ENCODE results near the gene GGN.
A peak's percentile ranks its signal among the peaks of the same experiment; 100 is the strongest.
"Not testable (repeated sequence)": the region's sequence is repeated elsewhere in the genome, so short reads cannot be mapped to it uniquely, and the experiment has no call there.

The GGN gene

GRCh38 chr19:38367041-38367440 is 20.8 kb downstream of the GGN start:
- FAIRE-seq (no peak), DNase-seq (ENCODE audit: insufficient read length, low spot score) (no peak)

- not testable (repeated sequence) for DNase-seq (ENCODE audit: insufficient read length, low spot score); FAIRE-seq
Observed at GRCh38 chr19:38362946-38363688, 24.7 kb downstream of the GGN start.

DNA sequence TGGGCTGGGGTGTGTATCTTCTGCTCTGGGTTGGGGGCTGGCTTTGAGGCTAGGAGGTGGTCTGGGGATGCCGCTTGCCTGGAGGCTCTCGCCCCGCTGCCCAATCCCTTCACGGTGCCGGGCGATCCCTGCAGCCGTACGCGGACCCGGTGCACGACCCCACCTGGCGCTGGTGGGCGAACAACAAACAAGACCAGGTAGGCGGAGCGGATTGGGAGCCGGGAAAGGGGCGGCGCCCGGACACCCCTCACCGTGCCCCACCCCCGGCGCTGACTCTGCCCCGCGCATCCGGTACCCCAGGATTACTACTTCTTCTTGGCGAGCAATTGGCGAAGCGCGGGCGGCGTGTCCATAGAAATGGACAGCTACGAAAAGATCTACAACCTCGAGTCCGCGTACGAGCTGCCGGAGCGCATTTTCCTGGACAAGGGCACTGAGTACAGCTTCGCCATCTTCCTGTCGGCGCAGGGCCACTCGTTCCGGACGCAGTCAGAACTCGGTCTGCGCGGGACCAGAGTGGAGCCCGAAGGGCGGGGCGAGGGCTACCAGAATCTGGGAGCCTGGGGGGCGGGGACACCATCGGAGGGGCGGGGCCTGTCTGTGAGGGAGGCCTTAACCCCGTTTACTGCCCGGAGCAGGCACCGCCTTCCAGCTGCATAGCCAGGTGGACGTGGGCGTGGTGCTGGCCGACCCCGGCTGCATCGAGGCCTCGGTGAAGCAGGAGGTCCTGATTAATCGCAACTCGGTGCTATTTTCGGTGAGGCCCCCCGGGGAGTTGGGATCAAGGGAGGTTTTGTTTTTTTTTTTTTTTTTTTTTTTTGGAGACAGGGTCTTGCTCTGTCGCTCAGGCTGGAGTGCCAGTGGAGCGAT is 25.5 kb downstream of the GGN start:
- peak; percentile 80 for FAIRE-seq

GRCh38 chr19:38361633-38362075 is 26.2 kb downstream of the GGN start:
- DNase-seq (ENCODE audit: insufficient read length, low spot score) (peak; percentile 93), FAIRE-seq (peak; percentile 74)

More for the DNA sequence above, 25.5 kb downstream of the GGN start:
- peak; percentile 78 for DNase-seq (ENCODE audit: insufficient read length, low spot score)

- DNase-seq (ENCODE audit: insufficient read length, low spot score): no peak
- no peak for FAIRE-seq
Observed at GRCh38 chr19:38360839-38361631, 26.8 kb downstream of the GGN start.

DNA sequence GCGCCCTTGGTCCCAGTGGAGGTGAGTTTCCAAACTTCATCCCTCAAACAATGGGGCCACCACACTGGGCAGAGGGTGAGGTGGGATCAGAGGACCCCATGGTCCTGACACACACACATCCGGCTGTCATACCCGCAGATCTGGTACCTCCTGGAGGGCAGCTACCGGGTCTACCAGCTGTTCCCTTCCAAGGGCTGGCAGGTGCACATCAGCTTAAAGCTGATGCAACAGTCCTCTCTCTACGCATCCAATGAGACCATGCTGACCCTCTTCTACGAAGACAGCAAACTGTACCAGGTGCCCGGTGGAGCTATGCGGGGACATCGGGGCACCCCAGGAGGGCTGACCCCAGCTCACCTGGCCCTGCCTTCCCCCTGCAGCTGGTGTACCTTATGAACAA is 27.5 kb downstream of the GGN start:
- no peak for FAIRE-seq
- no peak for DNase-seq (ENCODE audit: insufficient read length, low spot score)

- no peak for FAIRE-seq
- DNase-seq (ENCODE audit: insufficient read length, low spot score): no peak
Observed at GRCh38 chr19:38359242-38360021, 28.4 kb downstream of the GGN start.

GRCh38 chr19:38358071-38358470 is 29.8 kb downstream of the GGN start:
- no peak for FAIRE-seq
- no peak for DNase-seq (ENCODE audit: insufficient read length, low spot score)

DNA sequence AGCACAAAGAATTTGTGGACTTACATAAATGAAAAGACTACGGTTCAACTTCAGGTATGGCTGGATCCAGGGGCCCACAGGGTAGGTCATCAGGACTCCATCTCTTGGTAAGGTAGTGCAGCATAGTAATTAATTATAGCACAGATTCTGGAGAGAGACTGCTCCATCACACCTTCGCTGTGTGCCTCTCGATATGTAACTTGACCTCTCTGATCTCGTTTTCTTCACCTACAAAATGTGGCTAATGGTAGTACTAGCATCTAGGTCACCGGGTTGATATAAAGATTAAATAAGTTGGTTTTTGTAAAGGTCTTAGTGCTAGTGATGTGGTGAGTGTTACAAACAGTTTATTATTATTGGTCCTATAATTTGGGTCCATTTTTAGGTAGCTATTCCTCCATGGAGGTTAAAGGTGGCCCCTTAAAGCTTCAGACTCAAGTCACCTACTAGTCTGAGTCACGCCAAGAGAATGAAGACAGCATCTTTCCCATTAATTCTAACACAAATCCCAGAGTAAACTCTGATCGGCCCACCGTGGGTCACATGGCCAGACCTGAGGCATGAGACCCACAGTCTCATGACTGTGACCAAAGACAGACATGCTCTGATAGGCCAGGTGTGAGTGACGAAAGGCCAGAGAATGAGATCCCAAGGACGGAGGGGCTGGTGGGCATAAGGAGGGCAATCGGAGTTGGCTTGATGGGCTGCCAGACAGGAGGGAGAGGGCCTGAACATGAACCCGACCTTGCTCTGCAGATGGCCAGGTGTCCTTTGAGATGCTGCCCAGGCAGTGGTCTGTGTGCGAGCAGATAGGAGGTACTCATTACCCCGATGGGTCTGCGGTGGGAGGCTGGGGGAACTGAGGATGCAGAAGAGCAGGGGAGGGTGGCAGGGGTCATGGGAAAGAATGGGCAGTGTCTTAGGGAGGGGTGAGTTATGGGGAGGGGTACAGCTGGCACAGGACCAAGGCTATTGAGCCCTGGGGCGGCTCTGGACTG is 31.8 kb downstream of the GGN start:
- DNase-seq (ENCODE audit: insufficient read length, low spot score) (no peak), FAIRE-seq (no peak)

DNA sequence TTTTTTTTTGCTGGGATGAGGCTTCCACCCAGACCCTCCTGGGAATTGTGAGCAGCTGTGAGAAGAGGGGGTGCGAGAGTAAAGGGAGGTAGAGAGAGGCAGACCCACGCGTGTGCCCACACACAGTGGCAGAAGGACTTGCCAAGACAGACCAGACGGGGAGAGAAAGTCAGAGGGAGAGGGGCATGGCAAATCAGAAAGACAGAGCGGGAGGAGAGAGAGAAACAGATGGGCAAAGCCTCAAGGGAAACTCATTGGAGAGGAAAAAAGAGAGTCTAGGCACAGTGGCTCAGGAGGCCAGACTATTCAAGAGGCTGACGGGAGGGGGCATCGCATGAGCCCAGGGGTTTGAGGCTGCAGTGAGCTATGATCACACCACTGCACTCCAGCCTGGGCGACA is 35.2 kb downstream of the GGN start:
- DNase-seq (ENCODE audit: insufficient read length, low spot score) (no peak), FAIRE-seq (no peak)

DNA sequence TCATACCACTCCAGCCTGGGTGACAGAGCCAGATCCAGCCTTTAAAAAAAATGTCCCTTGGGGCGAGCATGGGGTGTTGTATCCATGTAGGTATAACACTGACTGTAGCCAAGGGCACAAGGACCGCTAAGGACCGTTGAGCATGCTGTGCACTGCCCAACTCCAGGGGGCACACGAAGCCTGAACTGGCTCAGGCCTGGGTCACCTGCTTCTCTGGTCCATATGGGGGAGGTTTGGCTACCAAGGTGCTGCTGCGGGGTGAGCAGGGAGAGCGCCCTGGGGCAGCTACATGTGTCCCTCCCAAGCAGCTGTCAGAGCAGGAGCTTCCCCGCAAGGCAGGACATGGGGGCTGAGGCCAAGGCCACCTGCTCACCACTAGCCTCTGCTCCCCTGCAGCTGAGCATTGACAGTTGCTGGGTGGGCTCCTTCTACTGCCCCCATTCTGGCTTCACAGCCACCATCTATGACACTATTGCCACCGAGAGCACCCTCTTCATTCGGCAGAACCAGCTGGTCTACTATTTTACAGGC is 35.9 kb downstream of the GGN start:
- DNase-seq (ENCODE audit: insufficient read length, low spot score) (no peak), FAIRE-seq (no peak)

DNA sequence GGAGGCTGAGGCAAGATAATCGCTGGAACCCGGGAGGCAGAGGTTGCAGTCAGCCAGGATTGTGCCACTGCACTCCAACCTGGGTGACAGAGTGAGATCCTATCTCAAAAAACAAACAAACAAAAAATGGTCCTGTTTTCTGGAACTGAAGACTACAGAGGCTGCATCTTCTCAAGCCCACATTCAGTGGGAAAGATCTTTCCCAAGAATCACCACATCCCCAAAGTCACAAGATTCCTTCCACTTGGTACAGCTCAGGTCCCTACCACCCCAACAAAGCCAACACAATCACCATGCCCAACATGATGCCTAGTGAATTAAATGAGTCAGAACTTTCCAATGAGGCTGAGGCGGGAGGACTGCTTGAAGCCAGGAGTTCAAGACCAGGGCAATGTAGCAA is 37.0 kb downstream of the GGN start:
- FAIRE-seq (no peak), DNase-seq (ENCODE audit: insufficient read length, low spot score) (no peak)

- no peak for DNase-seq (ENCODE audit: insufficient read length, low spot score)
- FAIRE-seq: no peak
Observed at GRCh38 chr19:38346837-38347236, 41.0 kb downstream of the GGN start.

DNA sequence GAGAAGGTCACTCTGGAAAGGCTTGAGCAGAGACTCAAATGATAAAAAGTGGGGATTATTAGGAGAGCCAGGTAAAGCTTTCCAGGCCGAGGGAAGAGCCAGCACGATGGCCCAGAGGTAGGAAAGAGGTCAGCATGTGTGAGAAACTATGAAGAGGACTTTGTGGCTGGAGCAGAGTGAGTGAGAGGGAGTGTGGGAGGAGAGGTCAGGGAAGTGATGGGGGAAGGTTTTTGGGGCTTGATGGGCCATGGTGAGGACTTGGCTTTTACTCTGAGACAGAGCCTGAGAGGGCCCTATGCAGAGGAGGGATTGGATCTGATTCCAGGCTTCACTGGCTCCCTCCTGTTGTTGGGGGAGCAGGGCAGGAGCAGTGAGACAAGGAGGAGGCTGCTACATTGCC is 46.9 kb downstream of the GGN start:
- DNase-seq (ENCODE audit: insufficient read length, low spot score): no peak
- FAIRE-seq: no peak

GRCh38 chr19:38339011-38339410 is 48.8 kb downstream of the GGN start:
- not testable (repeated sequence) for FAIRE-seq; DNase-seq (ENCODE audit: insufficient read length, low spot score)

DNA sequence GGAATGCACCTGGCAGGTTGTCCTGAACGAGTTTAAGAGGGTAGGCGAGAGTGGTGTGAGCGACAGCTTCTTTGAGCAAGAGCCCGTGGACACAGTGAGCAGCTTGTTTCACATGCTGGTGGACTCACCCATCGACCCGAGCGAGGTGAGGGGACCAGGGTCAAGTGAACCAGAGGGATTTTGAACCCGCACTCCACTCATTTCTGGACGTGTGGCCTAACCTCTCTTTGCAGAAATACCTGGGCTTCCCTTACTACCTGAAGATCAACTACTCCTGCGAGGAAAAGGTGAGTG is 50.5 kb downstream of the GGN start:
- no peak for DNase-seq (ENCODE audit: insufficient read length, low spot score)
- no peak for FAIRE-seq

DNA sequence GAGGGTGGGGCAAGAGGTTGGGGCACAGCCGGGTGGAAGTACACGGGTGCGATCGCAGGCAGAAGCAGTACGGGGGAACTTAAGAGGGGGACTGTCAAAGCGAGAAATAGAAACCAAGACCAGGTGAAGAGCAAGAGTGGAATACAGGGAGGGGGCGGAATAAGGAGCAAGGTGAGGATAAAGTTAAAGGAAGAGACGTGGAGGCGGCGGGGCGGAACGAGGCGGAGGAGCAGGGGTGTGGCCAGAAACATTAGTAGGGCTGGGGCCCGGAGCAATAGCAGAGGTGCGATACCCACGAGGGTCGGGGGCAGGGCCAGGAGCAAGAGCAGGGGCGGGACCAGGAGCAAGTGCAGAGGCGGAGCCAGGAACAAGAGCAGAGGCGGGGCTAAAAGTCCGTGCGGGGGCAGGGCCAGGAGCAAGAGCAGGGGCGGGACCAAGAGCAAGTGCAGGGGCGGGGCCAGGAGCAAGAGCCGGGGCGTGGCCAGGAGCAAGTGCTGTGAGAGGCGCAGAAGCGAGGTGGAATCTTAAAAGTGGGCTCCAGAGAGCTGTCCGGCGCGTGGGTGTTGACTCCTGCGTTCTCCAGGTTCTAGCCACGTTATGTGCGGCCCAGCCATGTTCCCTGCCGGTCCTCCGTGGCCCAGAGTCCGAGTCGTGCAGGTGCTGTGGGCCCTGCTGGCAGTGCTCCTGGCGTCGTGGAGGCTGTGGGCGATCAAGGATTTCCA is 51.0 kb downstream of the GGN start:
- FAIRE-seq: peak; percentile 95

DNA sequence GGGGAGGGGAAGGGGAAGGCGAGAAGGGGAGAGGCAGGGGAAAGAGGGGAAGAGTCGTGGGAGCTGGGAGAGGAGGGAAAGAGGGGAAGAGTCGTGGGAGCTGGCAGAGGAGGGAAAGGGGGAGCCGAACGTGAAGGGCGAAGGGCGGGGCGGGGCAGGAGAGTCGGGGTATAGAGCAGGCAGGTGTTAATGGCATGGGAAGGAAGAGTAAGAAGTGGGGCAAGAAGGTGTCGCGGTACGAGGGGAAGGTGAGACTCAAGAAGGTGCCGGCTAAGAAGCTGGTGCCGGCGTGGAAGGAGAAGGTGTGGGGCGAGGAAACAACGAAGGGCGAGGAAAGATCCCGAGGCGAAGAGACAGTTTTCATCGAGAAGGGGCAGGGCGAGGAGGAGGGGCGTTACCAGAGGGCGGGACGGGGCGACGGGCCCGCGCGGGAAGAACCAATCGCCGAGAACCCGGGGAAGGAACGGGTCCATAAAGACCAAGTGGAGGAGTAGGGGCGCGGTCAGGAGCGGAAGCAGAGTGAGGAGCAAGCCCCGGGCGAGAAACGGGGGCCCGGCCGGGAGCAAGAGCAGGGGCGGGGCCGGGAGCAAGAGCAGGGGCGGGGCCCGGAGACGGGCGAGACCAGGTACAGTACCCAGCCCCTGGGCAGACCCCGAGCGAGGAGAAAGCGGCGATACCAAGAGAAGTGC is 51.7 kb downstream of the GGN start:
- DNase-seq (ENCODE audit: insufficient read length, low spot score): peak; percentile 95
- FAIRE-seq: no peak

More for the DNA sequence above, 51.0 kb downstream of the GGN start:
- DNase-seq (ENCODE audit: insufficient read length, low spot score): peak; percentile 79
